Activated T-helper 9 cell treated with anti-CD3 and anti-CD28 coated beads, Interleukin-2, amount 50 U/mL, for 16 hours (primary cell): ENCODE data around the gene SGIP1.
"Not testable (repeated sequence)": the region's sequence is repeated elsewhere in the genome, so short reads cannot be mapped to it uniquely, and the experiment has no call there.

ENCODE experiments used
- DNase-seq: peaks from one replicate; pipeline ENCODE4 v3.0.0-alpha.2; 2020; ENCODE audit warnings: low read depth

The SGIP1 gene

DNA sequence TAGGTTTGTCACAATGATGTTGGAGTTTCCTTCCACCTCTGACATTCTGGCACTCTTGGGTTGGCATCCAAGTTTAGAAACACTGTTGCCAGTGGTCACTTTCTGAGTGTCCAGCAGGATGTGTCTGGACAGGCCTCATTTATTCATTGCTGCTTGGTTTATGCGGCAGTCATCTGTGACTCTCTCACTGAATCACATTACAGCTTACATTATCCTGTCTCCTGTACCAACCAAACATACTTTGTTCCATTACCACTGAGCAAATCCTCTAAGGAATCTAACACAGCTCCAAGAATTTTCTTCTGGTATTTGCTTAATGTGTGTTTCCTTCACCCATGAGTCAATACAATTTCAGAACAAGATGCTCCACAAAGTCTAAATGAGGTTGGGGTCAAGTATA is 19.9 kb downstream of the SGIP1 start:
- no peak for DNase-seq

DNA sequence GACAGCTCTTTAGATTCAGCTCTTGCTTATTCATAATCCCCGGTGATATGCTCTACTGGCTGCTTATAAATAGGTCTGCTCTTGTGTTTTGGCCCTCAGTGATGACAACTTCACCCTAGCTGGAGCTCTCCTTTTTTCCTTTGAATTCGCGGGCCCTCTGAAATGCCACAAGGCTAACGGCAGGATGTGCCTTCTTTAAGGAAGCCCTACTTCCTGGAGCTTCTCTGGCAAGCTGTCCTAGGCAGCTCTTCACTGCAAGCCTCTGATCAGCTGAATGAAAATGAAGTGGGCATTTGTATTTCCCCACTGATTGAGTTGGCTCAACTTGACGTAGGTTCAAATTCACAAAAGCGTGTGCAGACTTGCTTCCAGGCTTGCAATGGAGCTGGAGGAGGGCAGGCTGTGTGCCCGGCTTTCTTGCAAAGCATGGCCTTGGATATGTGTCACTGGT is 22.2 kb downstream of the SGIP1 start:
- DNase-seq, result no peak

DNA sequence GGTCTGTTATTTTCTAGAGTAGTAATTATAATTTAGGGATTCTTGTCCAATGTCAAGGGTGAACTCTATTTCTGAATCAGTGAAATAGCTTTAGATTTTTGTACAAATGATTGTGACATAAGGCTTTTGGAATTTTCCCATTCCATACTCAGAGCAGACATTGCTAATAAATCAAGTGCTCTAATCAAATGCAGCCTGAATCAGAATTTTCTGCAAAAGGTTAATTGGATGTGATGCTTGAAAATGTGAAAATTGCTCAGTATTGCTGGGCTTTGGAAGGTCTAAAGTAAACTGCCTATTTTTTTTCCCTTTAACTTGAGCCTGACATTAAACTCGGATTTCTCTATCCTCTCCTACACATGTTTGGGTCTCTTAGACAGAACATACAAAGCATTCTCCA is 23.2 kb downstream of the SGIP1 start:
- DNase-seq, result no peak

DNA sequence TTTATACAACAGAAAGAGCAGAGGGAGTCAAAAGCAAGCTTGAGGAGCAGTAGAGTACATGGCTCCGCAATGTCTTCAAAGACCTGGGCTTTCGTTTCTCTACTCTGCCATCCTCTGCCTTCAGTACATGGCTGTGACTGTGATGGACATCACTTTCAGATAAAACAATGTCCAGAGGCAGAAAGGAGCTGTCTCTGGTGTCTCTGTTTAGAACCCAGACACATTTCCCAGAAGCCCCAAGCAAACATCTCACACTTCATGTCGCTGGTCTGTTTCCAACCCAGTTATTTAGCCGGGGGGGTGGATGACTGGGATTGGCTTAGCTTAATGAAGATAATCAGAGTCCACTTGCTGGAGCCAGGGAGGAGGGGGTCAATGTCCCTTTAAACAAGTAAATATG is 25.6 kb downstream of the SGIP1 start:
- no peak for DNase-seq

DNA sequence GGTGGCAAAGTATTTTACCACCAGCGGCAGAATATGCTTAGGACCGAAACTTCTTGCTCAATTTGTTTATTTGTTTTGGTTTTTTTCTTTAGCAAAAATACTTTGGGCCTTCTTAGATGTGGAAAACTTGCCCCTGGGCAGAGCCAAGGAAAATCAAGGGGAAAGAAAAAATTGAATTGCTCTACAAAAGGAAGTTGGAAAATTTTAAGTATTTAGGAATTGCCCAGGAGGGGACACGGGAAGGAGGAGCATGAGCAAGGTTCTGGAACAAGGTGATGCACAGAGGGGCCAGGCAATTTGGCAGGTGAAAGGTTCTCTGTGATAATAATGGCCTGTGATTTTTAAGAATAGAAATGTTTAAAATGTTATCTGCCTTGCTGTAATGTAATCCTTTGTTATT is 28.6 kb downstream of the SGIP1 start:
- DNase-seq, result no peak

DNA sequence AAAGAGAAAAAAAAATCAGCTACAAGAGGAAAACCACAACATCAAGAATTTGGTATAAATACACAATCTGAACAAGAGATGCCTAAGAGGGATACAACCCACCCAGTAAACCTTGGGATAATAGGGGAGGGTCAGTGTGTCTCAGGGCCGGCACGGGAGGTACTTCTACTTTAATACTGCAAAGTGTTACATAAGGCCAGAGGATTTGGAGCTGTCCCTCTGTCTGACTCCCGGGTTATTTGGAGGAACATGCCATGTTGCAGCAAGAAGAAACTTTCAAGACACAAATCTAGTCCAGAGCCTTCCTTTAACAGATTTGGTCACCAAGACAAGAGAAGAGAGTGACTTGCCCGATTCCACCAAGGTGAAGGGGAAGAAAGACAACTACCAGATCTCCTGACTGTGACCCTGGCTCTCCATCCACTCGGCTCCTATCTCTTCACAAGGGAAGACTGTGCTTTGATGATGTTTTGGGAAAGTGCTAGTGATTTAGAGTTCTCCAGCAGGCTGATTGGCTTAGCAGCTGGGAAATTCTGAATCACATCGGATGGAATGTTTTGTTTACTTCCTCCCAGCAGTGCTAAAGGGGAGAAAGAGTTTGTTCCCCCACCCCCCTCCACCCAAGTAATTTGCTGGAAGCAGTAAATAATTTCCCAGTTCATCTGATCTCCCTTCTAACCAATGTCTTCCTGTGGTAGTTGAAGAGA is 29.3 kb downstream of the SGIP1 start:
- DNase-seq, result no peak

DNA sequence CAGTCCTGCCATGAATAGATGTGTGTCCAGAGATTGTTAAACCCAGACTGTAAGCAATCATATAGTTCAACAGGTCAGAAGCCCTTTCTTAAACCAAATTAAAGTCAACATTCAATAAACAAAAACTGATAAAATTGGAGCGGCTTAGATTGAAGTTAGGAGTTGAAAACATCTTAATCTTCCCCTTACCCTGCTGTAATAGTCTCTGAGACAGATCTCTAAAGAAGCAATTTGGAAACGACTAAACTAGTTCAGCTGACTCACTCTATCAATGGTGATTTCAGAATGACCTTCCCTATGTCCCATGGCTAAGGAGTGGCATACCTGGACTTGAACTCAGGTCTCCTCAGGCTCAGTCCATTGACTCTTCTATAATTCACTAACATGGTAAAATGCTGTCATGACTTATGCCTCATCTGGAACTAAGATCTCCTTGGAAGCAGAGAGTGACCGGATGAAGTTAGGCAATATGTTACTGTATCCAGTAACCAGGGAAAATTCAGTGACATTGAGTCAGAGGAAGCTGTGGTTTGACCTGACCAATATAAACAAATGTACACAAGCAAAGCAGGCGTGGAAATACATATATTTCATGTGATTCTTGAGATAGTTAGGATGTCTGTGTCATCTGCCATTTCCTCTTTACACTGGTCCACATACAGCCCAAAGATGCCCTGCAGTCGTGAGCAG is 30.1 kb downstream of the SGIP1 start:
- no peak for DNase-seq

DNA sequence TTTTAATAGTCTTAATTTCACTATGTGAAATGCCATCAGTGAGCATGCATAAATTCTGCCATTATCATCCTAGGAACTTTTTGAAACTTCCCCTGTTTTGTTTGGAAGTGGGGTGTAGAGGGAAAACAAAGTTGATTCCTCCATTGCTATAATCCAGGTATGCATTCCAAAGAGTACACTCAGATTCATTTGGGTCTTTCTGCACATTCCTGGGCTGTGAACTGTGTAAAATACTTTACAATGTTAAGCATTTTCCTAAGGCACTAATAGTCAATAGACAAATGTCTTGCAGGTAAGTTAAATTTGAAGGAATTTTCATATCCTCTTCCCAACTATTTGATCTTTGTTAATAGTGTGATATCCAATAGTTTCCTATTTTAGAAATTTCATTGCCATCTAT is 36.2 kb downstream of the SGIP1 start:
- no peak for DNase-seq

DNA sequence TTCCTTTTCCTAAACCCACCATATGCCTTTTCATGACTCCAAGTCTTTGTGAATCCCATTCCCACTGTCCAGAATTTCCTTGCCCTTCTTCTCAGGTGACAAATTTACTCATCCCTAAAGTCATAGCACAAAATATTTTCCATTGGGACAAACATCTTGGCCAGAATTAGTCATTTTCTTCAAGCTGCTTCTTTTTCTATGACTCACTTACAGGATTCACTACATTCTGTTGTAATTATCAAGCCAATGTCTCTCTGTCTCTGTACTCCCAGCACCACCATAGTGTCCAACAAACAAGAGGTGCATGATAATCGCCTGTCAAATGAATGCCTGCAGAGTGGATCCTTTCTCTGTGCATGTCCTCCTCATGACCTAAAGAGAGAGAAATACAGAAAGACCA is 37.8 kb downstream of the SGIP1 start:
- no peak for DNase-seq

DNA sequence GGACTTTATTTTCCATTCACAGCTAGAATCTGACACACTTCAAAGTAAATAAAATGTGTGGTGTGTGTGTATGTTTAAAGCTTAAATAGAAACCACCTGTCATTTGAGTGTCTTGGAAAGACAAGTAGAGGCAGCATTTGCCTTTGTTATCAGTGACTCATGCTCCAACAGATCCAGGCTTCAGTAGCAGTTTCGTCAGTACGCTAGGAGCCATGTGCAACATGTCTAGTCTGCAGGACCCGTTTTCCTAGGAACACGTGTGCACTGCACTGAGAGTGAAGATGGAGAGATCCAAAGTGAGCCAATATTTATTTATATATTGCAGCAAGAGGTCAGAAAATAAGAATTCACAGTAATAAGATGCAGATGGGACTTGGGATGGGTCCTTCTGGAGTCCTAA is 41.8 kb downstream of the SGIP1 start:
- no peak for DNase-seq

DNA sequence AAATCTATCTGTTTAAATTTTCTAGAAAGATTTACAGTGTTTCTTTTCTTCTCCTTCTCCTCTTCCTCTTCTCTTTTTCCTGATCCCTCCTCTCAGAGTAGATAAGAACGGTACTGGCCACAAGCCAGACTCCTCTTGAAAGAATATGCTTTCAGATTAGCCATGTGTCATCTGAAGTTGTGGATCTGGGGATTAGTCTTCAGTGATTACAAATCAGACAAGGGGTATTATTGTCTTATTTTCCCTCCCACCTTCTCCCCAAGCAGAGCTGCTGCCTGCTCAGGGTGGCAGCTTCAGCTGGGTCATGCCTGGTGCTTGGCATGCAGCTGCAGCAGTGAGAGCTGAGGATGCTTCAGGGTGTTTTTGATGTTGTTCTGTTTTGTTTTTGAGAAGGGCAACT is 42.7 kb downstream of the SGIP1 start:
- no peak for DNase-seq

DNA sequence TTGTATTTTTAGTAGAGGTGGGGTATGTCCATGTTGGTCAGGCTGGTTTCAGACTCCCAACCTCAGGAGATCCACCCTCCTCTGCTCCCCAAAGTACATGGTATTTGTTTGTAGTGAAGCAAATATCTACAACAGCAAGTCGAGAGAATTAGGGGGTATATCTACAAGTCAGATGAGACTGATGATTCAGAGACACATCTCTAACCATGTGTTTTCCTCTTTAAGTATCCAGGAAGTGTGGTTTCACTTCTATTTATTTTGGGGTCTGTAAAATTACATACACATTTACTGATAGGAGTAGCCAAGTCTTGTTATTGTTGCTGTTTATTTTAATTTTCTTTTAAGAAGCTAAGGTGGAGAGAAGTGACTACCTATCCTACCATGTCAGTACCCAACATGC is 44.9 kb downstream of the SGIP1 start:
- DNase-seq, result no peak

DNA sequence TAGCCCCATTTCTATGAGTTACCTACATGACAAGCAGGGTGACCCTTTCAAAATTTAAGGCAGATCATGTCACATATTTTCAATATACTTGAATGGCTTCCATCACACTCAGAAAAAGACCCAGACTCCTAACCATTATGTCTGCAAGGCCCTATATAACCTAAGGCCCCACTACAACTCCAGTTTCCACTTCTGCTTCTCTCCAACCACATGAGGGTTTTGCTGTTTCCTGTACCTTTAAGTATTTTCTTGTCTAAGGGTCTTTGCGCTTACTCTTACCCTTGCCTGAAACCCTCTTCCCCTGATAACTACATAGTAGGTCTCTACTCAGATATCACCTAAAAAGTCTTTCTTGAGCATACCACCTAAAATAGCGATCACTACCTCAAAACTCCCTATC is 46.1 kb downstream of the SGIP1 start:
- no peak for DNase-seq

DNA sequence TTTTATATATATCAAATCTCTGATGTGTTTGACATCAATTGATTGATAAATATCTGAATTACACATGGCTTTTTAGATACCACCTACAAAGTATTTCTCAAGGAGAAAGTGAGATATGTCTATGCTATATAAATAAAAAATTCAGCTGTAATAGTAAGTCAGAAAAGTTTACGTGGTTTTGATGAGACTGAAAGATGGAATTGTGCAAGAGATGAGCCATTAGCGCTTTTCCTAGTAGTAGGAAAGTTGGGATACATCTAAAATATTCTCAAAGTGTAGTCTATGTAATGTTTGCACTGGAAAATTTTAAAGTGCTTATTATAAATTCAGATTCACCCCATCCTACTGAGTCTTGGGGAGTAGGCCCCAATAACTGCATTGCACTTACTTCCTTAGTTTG is 49.1 kb downstream of the SGIP1 start:
- DNase-seq, result no peak

DNA sequence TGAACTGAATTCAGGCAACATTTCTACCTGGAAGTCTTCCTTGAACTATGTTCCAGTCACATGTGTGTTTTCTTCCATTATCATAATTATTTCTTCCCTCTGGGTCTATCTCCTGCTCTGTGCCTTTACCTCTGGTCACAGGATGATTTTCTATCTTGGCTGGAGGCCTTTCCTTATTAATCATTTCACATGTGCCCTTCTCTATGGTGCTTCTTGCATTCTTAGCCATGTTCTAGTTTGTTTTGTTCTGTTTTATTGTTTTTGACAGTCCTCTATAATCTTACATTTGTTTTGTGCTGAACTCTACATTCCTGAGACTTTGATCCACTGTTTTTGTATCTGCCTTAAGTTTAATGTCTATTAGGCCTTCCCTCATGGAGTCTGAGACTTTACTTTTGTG is 51.0 kb downstream of the SGIP1 start:
- DNase-seq, result no peak

DNA sequence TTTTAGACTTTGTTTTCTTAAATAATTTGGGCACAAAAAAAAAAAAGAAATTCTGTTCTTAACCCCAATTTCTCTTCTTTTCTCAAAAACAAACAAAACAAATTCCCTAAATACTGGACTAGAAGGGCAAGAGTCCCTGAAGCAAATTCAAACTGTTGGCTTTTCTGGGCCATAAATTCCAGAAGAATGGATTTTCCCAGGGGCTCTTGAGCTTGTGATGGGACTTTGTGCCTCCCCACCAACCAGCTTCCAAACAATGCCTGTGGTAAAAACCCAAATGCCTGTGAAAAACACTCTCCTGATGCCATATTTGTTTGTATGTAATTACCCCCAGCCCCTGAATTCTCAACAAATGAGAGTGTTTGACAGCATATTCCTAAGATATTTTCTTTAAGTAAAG is 55.4 kb downstream of the SGIP1 start:
- no peak for DNase-seq

DNA sequence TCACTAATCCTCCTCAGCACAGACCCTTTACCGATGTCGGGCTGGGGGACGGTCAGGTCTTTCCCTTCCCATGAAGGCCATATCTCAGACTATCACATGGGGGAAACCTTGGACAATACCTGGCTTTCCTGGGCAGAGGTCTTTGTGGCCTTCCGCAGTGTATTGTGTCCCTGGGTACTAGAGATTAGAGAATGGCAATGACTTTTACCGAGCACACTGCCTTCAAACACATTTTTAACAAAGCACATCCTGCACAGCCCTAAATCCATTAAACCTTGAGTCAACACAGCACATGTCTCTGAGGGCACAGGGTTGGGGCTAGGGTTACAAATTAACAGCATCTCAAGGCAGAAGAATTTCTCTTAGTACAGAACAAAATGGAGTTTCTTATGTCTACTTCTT is 58.2 kb downstream of the SGIP1 start:
- not testable (repeated sequence) for DNase-seq

DNA sequence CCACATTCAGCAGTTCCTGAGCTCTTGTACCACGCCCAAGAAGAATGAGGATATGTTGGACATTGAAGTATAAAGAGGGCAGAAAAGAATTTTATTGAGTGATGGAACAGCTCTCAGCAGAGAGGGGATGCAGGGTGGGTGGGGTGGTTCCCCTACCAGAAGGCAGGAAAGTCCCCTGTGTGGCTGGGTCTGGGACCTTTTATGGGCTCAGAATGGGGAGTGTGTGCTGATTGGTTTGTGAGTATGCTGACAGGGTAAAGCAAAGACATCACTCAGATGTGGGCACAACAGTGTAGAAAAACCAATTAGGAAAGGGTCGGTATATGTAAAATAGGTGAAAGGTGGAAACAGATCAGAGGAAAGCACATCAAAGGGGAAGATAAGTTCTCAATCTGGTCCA is 62.2 kb downstream of the SGIP1 start:
- no peak for DNase-seq

DNA sequence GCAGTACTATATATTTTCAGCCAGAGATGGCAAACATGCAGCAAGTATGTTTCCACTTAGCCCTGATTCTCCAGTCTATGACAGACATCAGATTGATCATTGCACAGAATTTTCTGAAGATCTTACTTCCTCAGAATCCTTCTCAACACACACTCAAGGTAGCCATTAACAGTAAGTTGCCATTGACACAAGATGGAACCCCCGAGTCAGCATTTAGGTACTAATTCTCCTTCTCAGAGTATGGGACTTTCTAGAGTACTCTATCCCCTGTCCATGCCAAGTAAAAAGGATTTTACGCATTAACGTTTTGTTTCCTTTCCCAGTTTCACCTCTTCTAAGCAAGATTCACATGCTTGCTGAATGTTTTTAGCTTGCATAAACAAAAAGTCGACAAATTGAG is 63.5 kb downstream of the SGIP1 start:
- no peak for DNase-seq

DNA sequence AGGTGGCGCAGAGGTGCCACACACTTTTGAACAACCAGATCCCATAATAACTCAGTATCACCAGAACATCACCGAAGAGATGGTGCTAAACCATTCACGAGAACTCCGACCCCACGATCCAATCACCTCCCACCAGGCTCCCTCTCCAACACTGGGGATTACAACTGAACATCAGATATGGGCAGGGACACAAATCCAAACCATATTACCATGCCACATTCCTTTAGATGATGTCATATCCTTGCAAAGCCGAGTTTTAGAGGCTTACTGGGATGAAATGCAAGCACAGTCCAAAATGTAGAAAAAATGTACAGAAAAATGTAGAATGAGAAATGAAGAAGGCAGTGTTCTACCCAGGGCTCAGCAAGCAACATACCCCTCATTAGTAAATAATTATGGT is 64.7 kb downstream of the SGIP1 start:
- DNase-seq, result no peak

DNA sequence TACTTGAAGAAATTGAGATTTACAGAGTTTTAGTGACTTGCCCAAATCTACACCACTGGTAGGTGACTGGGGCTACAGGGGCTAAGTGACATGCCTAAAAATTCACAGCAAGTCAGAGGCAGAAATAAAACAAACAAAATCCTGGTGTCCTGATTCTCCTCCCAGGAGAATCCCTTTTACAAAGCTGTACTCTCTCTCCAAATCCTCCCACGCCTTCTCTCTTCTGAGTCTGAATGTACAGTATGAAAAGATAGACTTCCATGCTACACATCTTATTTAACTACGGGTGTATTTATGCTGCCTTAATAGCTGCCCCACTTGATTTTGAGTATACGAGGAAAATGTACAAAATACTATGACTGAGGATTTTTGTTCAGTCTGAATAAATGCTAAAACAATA is 65.4 kb downstream of the SGIP1 start:
- DNase-seq, result no peak

DNA sequence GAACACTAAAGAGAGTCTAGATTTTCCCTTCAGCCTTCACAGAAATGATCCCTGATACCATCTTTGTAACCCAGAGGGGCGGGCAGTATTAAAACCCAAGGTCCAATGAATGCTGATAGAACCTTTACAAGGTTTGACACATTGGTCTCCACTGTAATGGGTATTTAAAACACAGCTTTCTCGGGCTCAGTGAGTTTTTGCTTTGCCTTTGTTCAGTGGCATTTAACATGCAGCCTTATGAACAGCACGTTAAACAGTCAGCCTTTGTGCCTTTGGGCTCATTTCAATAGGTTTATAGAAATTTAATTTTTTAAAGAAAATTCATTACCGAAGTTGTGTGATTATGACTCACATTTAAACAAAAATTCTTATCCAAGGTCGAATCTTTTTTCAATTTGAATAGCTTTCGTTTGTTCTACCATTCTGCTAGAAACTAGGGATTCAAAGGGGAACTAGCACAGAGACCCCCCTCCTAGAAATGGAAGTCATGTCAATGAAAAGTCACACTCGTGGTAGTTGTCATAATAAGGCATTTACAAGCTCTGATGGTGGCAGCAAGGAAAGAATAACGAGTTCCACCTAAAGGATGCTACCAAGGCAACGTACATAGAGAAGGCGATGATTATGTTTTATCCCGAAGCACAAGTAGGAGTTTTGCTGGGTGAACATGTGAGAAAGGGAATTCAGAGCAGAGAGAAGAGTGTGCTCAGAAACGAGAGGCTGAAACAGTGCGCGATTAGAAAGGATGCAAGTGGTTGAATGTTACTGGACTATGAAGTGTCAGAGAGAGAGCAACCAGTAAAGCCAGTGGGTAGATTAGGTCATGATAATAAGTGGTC is 66.2 kb downstream of the SGIP1 start:
- no peak for DNase-seq

DNA sequence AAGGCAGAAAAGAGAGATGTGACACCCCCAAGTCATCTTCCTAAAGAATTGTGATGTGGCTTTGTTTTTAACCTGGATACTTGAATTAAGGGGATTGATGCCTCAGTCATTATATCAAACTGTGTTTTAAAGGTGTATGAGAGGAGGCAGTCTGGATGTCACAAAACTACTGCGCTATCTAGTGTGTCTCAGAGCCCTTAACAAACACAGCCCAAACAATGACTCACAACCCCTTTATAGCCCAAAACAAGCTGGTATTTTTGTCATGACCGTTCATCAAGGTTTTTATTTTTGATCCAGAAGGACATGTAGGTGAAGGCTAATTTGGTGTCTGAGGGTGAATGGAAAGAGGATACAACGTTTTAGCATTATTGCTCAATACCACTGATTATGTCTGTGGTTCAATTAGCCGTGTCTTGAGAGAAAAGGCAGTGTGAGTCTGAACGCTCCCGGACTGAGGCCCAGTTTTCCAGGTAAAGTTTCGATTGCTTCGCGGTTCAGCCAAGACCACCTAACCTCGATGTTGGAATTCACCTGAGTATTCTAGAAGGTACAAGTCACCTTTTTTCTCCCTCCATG is 71.6 kb downstream of the SGIP1 start:
- no peak for DNase-seq
